GM12892 (cell line): ENCODE measurements around the gene MRE11. TPM values are rescaled to one million over a fixed set of nuclear protein-coding genes. Genes with fewer than 3 reads are reported as not detected.

Source experiments
- DNase-seq: peaks from one replicate; pipeline ENCODE4 v3.0.0; 2011; ENCODE audit not compliant: insufficient read length
- FAIRE-seq: peaks from 2 replicates; lab custom pipeline; 2011; peaks lifted over from hg19 to GRCh38; lab: Jason Lieb, UNC
- POLR2A ChIP-seq: IDR thresholded peaks from 2 replicates; pipeline ENCODE4 v1.6.1; 2011; ENCODE audit warnings: low read depth, low read length, control low read depth
- POLR2AphosphoS5 ChIP-seq: IDR thresholded peaks from 2 replicates; pipeline ENCODE4 v1.6.1; 2011; ENCODE audit warnings: low read depth, low read length, control low read depth
- TAF1 ChIP-seq: IDR thresholded peaks from 2 replicates; pipeline ENCODE4 v1.6.1; 2011; ENCODE audit warnings: low read depth, mild to moderate bottlenecking, control low read depth, low read length, borderline replicate concordance
- polyA plus RNA-seq: library from polyadenylated mRNA; unstranded; fragments of >200 nt; gene quantifications from one replicate; pipeline ENCODE4 v1.2.1, GENCODE V29; 2012; ENCODE audit warnings: missing spikeins, inconsistent platforms; ENCODE audit not compliant: missing spikeins

Gene MRE11
- polyA plus RNA-seq: 27.2 TPM

- peak; percentile 100 for FAIRE-seq
- peak; percentile 62; the same call in 1 of the 2 replicates for TF ChIP-seq POLR2A
- peak; percentile 24; the same call in 1 of the 2 replicates for TF ChIP-seq POLR2AphosphoS5
- 0 out of 2 replicates have a peak, but pooled peaks have one; percentile 7 for TF ChIP-seq TAF1
- DNase-seq: peak; percentile 65
Observed at GRCh38 chr11:94493281-94494125, at the start of gene MRE11, which contains the start of gene ANKRD49. Gene MRE11 (minus strand): TSS chr11:94493844. CDS start chr11:94492801, 1,043 bp downstream. Gene ANKRD49 (plus strand): TSS chr11:94493984. CDS start chr11:94496694, 2,710 bp downstream.

DNA sequence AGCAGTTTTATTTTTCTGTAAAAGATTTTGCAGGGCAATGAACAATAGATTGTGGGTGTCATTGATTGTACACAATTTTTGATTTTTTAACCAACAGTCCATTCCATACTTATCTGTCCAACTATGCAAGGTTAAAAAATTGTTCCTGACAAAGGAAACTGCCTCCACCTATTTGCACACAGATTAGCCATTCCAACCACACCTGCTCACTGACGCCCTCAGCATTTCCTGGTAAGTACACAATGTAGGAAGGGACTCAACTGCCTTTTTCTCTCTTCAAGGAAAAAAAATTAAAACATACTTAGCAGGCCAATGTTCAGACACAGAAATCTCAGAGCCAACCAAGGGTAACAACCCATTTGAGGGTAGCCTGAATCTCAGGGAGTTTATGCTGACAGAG, 45.8 kb upstream of the MRE11 start:
- TF ChIP-seq POLR2AphosphoS5: no peak
- no peak for TF ChIP-seq TAF1
- no peak for TF ChIP-seq POLR2A
- no peak for DNase-seq
- no peak for FAIRE-seq

- DNase-seq (no peak), FAIRE-seq (peak; percentile 5)
- TF ChIP-seq POLR2A (no peak), POLR2AphosphoS5 (no peak), TAF1 (no peak)
Observed at GRCh38 chr11:94537031-94537600, 43.5 kb upstream of the MRE11 start.

DNA sequence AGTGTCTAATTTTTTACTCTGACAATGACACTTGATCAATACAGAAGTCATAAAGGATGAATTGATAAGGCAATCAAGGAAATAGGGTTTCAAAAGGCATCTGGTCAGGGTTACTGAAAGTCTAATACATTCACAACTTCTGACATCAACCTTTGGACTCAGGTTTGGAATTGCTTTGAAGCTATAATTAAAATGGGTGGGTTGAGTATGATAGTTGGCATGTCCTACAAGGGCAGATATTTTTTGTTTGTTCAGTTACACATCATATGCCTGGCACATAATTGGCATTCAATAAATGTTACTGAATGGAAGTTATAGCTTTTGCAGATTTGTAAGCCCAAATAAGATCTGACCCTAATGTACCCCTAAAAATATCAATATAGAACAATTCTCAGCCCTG, 42.7 kb upstream of the MRE11 start:
- FAIRE-seq (no peak), DNase-seq (no peak)
- no peak for TF ChIP-seq POLR2AphosphoS5
- no peak for TF ChIP-seq POLR2A
- no peak for TF ChIP-seq TAF1

GRCh38 chr11:94533696-94534630, 40.3 kb upstream of the MRE11 start:
- DNase-seq: no peak
- FAIRE-seq: no peak
- TF ChIP-seq POLR2A (no peak), POLR2AphosphoS5 (no peak), TAF1 (no peak)

GRCh38 chr11:94533206-94533605, 39.6 kb upstream of the MRE11 start:
- DNase-seq (no peak), FAIRE-seq (no peak)

DNA sequence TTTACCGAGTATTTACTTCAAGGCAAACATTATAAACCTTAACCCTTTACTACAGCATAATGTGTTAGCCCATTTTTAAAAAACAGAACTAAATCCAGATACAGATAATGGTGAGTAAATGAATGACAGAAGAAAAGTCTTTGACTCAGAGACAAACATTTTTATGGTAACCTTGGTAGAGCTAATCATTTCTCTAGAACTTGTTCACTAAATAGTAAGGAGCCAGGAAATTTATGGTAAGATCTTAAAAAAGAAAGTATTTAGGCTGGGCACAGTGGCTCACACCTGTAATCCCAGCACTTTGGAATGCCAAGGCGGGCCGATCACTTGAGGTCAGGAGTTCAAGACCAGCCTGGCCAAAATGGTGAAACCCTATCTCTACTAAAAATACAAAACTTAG, 38.6 kb upstream of the MRE11 start:
- no peak for TF ChIP-seq POLR2A
- TF ChIP-seq TAF1: no peak
- no peak for TF ChIP-seq POLR2AphosphoS5
- no peak for FAIRE-seq
- DNase-seq: no peak

More at GRCh38 chr11:94533206-94533605, 39.6 kb upstream of the MRE11 start:
- no peak for TF ChIP-seq POLR2AphosphoS5
- TF ChIP-seq TAF1: no peak
- TF ChIP-seq POLR2A: no peak

GRCh38 chr11:94528551-94528950, 34.9 kb upstream of the MRE11 start:
- FAIRE-seq (no peak), DNase-seq (no peak)
- TF ChIP-seq POLR2A (no peak), POLR2AphosphoS5 (no peak), TAF1 (no peak)

DNA sequence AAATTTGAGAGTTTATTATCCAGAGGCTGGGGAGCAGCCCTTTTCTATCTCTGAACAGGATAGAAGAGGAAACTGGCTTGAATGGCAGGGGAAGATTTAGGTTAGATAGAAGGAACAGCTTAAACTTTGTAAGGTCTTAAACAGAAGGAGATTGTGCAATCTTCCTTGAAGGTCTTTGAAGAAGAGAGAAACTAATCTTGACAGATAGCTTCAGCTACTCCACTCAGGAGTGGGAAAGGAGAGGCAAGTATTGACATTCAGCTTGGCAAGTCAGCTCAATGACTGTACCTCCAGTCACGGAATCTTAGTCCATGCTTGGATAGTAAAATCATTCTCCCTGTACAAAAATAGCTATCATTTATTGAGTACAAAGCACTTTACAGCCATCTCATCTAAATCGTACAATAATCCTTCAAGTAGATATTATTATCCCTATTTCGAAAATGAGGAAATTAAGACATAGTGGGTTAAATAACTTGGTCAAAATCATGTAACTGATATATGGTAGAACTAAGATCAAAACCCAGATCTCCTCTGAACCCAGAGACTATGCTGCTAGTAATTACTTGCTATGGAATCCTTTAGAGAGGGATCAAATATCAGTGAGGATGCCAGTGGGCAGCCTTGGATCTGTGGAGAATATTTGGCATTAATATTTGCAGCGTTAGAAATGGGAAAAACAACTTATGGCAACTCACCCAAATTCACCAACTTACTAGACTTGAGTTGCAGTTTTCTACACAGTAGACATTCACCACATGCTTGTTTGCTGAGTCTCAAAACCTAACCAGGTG, 33.2 kb upstream of the MRE11 start:
- no peak for TF ChIP-seq POLR2A
- no peak for TF ChIP-seq TAF1
- TF ChIP-seq POLR2AphosphoS5: no peak
- DNase-seq (no peak), FAIRE-seq (no peak)
